Measurements from ENCODE around the gene TOM1L1. TPM values are rescaled to one million over a fixed set of nuclear protein-coding genes. Genes with fewer than 3 reads are reported as not detected.

The TOM1L1 gene
- total RNA-seq, 1 donor from 2014 or later: 9.0 TPM

GRCh38 chr17:54888254-54888653, 12.4 kb upstream of the TOM1L1 start:
- Histone ChIP-seq H3K4me3 (no peak overlapping the region), H3K27me3 (ENCODE audit: low read depth) (no peaks in the 10 kb centered on the region), H3K27ac (replicated peaks) (no peak overlapping the region), H3K9me3 (replicated peaks) (no peaks in the 10 kb centered on the region), H3K4me1 (no peaks in the 10 kb centered on the region), H3K36me3 (no peaks in the 10 kb centered on the region)
- DNase-seq: no peak
- intact Hi-C loops (cut with micrococcal nuclease): loop anchor here (10.0 kb wide), 1 partner anchor 57 kb away; no protein-coding TSS in a partner anchor
- no peak for TF ChIP-seq CTCF (IDR thresholded peaks at IDR 0.05; ENCODE audit: borderline replicate concordance)

- TF ChIP-seq CTCF (IDR thresholded peaks at IDR 0.05; ENCODE audit: borderline replicate concordance): no peak
- H3K27me3 ChIP-seq (ENCODE audit: low read depth): no peaks in the 10 kb centered on the region
- DNase-seq: no peak
Measured at GRCh38 chr17:54888981-54889380, 11.7 kb upstream of the TOM1L1 start.

GRCh38 chr17:54891176-54891821, 9.4 kb upstream of the TOM1L1 start:
- no peak overlapping the region for H3K27ac ChIP-seq (replicated peaks)
- H3K4me1 ChIP-seq: no peaks in the 10 kb centered on the region
- peak; percentile 46 for TF ChIP-seq CTCF (IDR thresholded peaks at IDR 0.05; ENCODE audit: borderline replicate concordance)
- intact Hi-C loops (cut with micrococcal nuclease): no loop called here
- H3K4me3 ChIP-seq: no peak overlapping the region
- no peak for DNase-seq
- H3K27me3 ChIP-seq (ENCODE audit: low read depth): no peaks in the 10 kb centered on the region
- no peaks in the 10 kb centered on the region for H3K36me3 ChIP-seq
- H3K9me3 ChIP-seq (replicated peaks): no peaks in the 10 kb centered on the region

More at GRCh38 chr17:54888981-54889380, 11.7 kb upstream of the TOM1L1 start:
- Histone ChIP-seq H3K27ac (replicated peaks) (no peak overlapping the region), H3K36me3 (no peaks in the 10 kb centered on the region), H3K4me1 (no peaks in the 10 kb centered on the region), H3K9me3 (replicated peaks) (no peaks in the 10 kb centered on the region), H3K4me3 (no peak overlapping the region)
- intact Hi-C loops (cut with micrococcal nuclease): loop anchor here (10.0 kb wide), 1 partner anchor 56 kb away; no protein-coding TSS in a partner anchor

- Histone ChIP-seq H3K4me1 (no peaks in the 10 kb centered on the region), H3K36me3 (no peaks in the 10 kb centered on the region), H3K4me3 (no peak overlapping the region), H3K27ac (replicated peaks) (no peak overlapping the region), H3K9me3 (replicated peaks) (no peaks in the 10 kb centered on the region), H3K27me3 (ENCODE audit: low read depth) (no peaks in the 10 kb centered on the region)
- DNase-seq: no peak
- no peak for TF ChIP-seq CTCF (IDR thresholded peaks at IDR 0.05; ENCODE audit: borderline replicate concordance)
- intact Hi-C loops (cut with micrococcal nuclease): no loop called here
Measured at GRCh38 chr17:54892360-54892759, 8.3 kb upstream of the TOM1L1 start.

GRCh38 chr17:54898576-54898975, 2.1 kb upstream of the TOM1L1 start:
- Histone ChIP-seq H3K4me3 (no peak overlapping the region), H3K36me3 (no peaks in the 10 kb centered on the region), H3K27me3 (ENCODE audit: low read depth) (peaks cover 4% of the 10 kb centered on the region), H3K27ac (replicated peaks) (no peak overlapping the region), H3K4me1 (peaks cover 23% of the 10 kb centered on the region), H3K9me3 (replicated peaks) (no peaks in the 10 kb centered on the region)
- intact Hi-C loops (cut with micrococcal nuclease): no loop called here
- TF ChIP-seq CTCF (IDR thresholded peaks at IDR 0.05; ENCODE audit: borderline replicate concordance): no peak
- no peak for DNase-seq
